Psoas muscle (tissue), 8 donors: ENCODE results near the gene PLIN3. TPM values are rescaled to one million over a fixed set of nuclear protein-coding genes. Genes with fewer than 3 reads are reported as not detected.

Source experiments
- ATAC-seq, 4 donors: fragments of 200-7000 bp; cut with Tn5 transposase; one replicate each; pipeline ENCODE4 v1.9.1; 2020; ENCODE audit warnings: moderate library complexity in 3 of 4, mild to moderate bottlenecking in 2 of 4
- DNase-seq, 2 donors: peaks; one replicate each; pipeline ENCODE4 v3.0.0-alpha.2; 2020
- H3K27ac ChIP-seq: fragments of 200-600 bp; one replicate; pipeline ENCODE4 v1.8.0; 2022
- H3K27me3 ChIP-seq, 3 donors: fragments of 200-600 bp in 1 of 3; one replicate each; pipeline versions ENCODE4 v1.6.1 to v1.8.0; 2013 to 2022; ENCODE audit warnings: low read length in 2 of 3, mild to moderate bottlenecking in 2 of 3, moderate library complexity in 1 of 3; ENCODE audit not compliant: insufficient read depth in 3 of 3
- H3K36me3 ChIP-seq, 2 donors: fragments of 200-600 bp in 1 of 2; one replicate each; pipeline versions ENCODE4 v1.6.1 to v1.8.0; 2013 to 2022; ENCODE audit warnings: low read depth in 1 of 2, mild to moderate bottlenecking in 1 of 2, moderate library complexity in 1 of 2; ENCODE audit not compliant: insufficient read depth in 1 of 2
- H3K4me1 ChIP-seq: fragments of 200-600 bp; one replicate; pipeline ENCODE4 v1.8.0; 2022
- H3K4me3 ChIP-seq: fragments of 200-600 bp; one replicate; pipeline ENCODE4 v1.8.0; 2022; ENCODE audit warnings: mild to moderate bottlenecking
- H3K9me3 ChIP-seq: fragments of 200-600 bp; one replicate; pipeline ENCODE4 v1.8.0; 2022
- WGBS, 3 donors: extraction: QIAGEN DNeasy Blood & Tissue Kit; methylation state at CpG; one replicate each; pipeline versions ENCODE4 v1.1.6 to v1.1.7; 2013; 5-methylcytosine and 5-hydroxymethylcytosine counted together
- intact Hi-C, 2 donors: fragments of 100-400 bp; cut with DNase I; formaldehyde crosslinking; loops; one replicate each; pipeline versions ENCODE4 v1.11.0 to v1.14.2; 2022
- polyA plus RNA-seq, 3 donors: library from polyadenylated mRNA; stranded (reverse); fragments of 200-250 nt; gene quantifications; one replicate each; pipeline ENCODE4 v1.2.3, GENCODE V29; 2013
- total RNA-seq, 4 donors: library from RNA; stranded (reverse); fragmentation: NEBNext Ultra II Directional in 2 of 4; extraction: Animal tissue kit (Norgen Biotek cat#: 25700) in 2 of 4; gene quantifications; one replicate each; pipeline versions ENCODE4 v1.2.1 to v1.2.4, GENCODE V29; 2021 to 2023
- TF ChIP-seq, protein P1 (sequence below): fragments of 200-600 bp; IDR thresholded peaks from one replicate; pipeline ENCODE4 v1.8.0; 2022; ENCODE audit warnings: antibody characterized with exemption
- donor health status: healthy with polysubstance abuse.
- donor health status: DM: no; HTN: no; CAD: no; lungs with moderate emphysema.
- donor health status: Bipolar disorder and iron deficiency.
- donor health status: healthy.
- donor health status: DM: yes; HTN: yes; CAD: no.
- donor health status: DM: no; HTN: no; CAD: no.
- donor health status: DM: no; HTN: no; CAD: no.
- donor health status: DM: yes; HTN: yes; CAD: no.

Gene PLIN3
- total and polyA plus RNA-seq, 7 donors: 67.2 to 309 (median 107) TPM

DNA sequence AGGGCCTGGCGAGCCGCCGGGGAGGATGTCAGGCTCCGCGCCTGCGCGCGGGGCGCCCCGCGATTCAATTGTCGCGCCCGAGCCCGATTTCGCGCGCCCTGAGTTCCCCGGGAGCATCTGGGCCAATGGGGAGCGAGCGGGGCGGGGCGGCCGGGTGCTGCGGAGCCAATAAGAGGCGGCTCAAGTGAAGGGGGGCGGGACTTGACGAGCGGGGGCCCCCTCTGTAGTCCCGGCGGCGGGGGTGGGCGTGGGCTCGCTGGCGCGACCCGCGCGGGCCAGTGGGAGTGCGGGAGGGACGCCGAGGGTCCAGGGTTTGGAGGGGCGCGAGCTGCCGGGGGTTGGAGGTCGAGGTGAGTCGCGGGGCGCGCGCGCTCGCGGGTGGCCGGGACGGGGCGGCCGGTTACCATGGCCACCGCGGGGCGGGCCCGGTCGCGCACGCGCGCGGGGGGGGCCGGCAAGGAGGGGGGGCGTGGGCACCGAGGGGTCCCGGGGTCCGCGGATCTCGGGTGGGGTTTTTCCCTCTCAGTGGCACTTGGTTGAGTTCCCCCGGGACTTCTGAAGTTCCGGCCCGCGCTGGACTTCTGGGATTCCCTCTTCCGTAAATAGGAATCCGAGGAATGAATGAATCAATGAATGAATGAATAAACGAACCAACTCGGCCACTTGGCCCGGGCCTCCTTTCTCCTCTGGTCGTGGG is 42.6 kb upstream of the PLIN3 start:
- H3K27ac ChIP-seq: no peak overlapping the region
- TF ChIP-seq, protein P1, sequence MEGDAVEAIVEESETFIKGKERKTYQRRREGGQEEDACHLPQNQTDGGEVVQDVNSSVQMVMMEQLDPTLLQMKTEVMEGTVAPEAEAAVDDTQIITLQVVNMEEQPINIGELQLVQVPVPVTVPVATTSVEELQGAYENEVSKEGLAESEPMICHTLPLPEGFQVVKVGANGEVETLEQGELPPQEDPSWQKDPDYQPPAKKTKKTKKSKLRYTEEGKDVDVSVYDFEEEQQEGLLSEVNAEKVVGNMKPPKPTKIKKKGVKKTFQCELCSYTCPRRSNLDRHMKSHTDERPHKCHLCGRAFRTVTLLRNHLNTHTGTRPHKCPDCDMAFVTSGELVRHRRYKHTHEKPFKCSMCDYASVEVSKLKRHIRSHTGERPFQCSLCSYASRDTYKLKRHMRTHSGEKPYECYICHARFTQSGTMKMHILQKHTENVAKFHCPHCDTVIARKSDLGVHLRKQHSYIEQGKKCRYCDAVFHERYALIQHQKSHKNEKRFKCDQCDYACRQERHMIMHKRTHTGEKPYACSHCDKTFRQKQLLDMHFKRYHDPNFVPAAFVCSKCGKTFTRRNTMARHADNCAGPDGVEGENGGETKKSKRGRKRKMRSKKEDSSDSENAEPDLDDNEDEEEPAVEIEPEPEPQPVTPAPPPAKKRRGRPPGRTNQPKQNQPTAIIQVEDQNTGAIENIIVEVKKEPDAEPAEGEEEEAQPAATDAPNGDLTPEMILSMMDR: no peak
- 0 to 1% (median 0%) methylated on average over 39 to 85 of the region's 85 CpGs for WGBS, 3 donors
- no peaks in the 10 kb centered on the region for H3K36me3 ChIP-seq
- H3K4me3 ChIP-seq: peak overlapping the region; percentile 79
- DNase-seq (peak; percentile 93 to 96), ATAC-seq (peak; percentile 87 to 95 (median 91))
- intact Hi-C loops: loop anchor here (1.0 to 10.0 kb wide), 6 partner anchors 36 to 175 kb away; no protein-coding TSS in a partner anchor
- no peaks in the 10 kb centered on the region for H3K27me3 ChIP-seq
- no peaks in the 10 kb centered on the region for H3K9me3 ChIP-seq
- H3K4me1 ChIP-seq: peaks cover 19% of the 10 kb centered on the region

DNA sequence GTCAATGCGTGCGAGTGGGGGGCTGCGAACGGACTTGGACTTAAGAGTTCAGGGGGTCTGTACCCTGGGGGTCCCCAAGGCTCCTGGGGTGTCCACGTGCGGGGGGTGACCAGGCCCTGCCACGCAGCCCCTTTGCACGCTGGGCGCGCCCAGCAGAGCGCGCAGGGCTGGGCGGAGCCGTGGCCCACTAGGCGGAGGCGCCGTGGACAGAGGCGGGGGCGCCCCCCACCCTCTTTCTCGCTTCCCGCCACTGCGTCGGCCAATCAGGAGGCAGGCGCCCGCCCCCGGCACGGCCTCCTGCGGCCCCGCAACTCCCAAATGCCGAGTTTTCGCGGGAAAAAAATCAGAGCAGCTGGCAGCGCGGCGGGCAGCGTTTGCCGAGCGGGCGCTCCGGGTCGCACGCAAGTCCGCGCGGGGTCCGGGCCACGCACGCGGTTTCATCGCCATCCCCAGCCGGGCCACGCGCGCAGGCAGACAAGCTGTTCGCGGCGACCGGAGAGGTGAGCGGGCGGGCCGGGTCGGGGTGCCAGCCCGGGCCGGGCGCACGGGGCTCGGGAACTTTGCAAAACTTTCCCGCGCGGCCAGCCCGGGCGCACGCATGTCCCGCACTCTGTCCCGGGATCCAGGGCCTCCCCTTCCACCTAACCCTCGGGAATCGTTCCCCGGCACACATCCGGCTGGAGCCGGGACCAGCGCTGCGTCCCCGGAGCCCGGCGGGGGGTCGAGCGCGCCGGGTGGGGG is 41.9 kb upstream of the PLIN3 start, which contains the start of gene UHRF1:
Gene UHRF1, plus strand, starts transcription at position 346 of the 741 bp plus-strand sequence. CDS start 1,385 bp downstream, outside the sequence.
- intact Hi-C loops: no loop called here
- no peaks in the 10 kb centered on the region for H3K36me3 ChIP-seq
- H3K27me3 ChIP-seq: no peaks in the 10 kb centered on the region
- no peak for ATAC-seq
- H3K4me3 ChIP-seq: peak within 1 kb of the TSS; percentile 79
- no peak for DNase-seq
- H3K27ac ChIP-seq: no peak within 1 kb of the TSS
- 4 to 8% (median 5%) methylated on average over 58 to 89 of the region's 89 CpGs for WGBS, 3 donors
- peaks cover 19% of the 10 kb centered on the region for H3K4me1 ChIP-seq
- no peaks in the 10 kb centered on the region for H3K9me3 ChIP-seq
- TF ChIP-seq, protein P1: no peak

DNA sequence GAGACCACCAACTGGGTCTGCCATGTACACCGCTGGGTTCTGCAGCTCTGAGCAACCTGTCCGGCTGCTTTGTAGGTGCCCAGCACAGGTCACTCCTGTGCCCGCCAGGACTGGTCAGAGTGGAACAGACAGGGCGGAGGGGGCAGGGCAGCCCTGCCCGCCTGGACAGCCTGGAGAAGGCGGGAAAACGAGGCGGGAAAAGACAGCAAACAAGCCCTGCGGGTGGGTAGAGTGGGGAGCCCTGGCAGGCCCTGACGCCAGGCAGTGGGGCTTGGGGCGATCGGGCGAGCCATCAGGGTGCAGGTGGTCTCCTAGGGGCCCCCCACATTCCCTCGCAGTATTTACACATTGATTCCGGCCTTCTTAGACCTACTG is 41.3 kb upstream of the PLIN3 start:
- WGBS, 3 donors: 77 to 83% (median 82%) methylated on average over 15 of the region's 15 CpGs
- Histone ChIP-seq H3K4me3 (no peak overlapping the region), H3K36me3 (no peaks in the 10 kb centered on the region), H3K9me3 (no peaks in the 10 kb centered on the region), H3K27ac (no peak overlapping the region), H3K4me1 (peaks cover 19% of the 10 kb centered on the region), H3K27me3 (no peaks in the 10 kb centered on the region)
- intact Hi-C loops: no loop called here
- no peak for ATAC-seq
- peak in 1 of 2 donors; percentile 14 for DNase-seq
- TF ChIP-seq, protein P1: no peak

DNA sequence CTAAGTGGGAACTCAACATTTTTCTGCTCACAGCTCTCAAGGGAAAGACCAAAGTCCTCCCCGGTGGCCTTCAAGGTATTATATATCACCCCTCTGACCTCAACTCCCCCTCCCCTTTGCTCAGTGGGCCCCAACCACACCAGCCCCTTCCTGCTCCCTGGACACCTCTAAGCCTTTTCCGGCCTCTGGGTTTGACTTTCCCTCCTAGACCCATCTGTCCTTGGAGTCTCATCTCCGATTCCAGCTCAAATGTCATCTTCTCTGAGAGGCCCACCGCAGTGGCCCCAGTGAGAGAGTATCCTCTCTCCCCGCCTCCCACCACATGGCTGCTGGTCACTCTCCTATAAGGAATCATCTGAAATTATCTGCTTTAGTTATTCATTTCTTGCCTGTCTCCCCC is 40.9 kb upstream of the PLIN3 start:
- H3K36me3 ChIP-seq: no peaks in the 10 kb centered on the region
- 80 to 82% (median 81%) methylated on average over 5 of the region's 5 CpGs for WGBS, 3 donors
- no peaks in the 10 kb centered on the region for H3K27me3 ChIP-seq
- DNase-seq: no peak
- H3K4me3 ChIP-seq: no peak overlapping the region
- no peaks in the 10 kb centered on the region for H3K9me3 ChIP-seq
- ATAC-seq: no peak
- intact Hi-C loops: no loop called here
- no peak overlapping the region for H3K27ac ChIP-seq
- peaks cover 19% of the 10 kb centered on the region for H3K4me1 ChIP-seq
- TF ChIP-seq, protein P1: no peak
